ENCODE measurements around the gene BEST4.
A peak's percentile ranks its signal among the peaks of the same experiment; 100 is the strongest.
"Not testable (repeated sequence)": the region's sequence is repeated elsewhere in the genome, so short reads cannot be mapped to it uniquely, and the experiment has no call there.

BEST4 gene

GRCh38 chr1:44788120-44788860 lies at the start of gene BEST4:
Gene BEST4 (minus strand): TSS chr1:44788170. CDS start chr1:44787705, 465 bp downstream.
- no peak for DNase-seq (ENCODE audit: low read depth in 2 of 2)

- DNase-seq (ENCODE audit: low read depth in 2 of 2): peak; percentile 81 to 85
These were observed 48.0 kb upstream of the BEST4 start for GRCh38 chr1:44835738-44836675.

- no peak for DNase-seq (ENCODE audit: low read depth in 2 of 2)
These were observed 46.4 kb upstream of the BEST4 start for GRCh38 chr1:44834328-44834727.

GRCh38 chr1:44832056-44832705 lies 44.2 kb upstream of the BEST4 start:
- DNase-seq (ENCODE audit: low read depth in 2 of 2): no peak

- DNase-seq (ENCODE audit: low read depth in 2 of 2): no peak
These were observed 43.5 kb upstream of the BEST4 start for GRCh38 chr1:44831516-44831915.

GRCh38 chr1:44830900-44831304 lies 42.9 kb upstream of the BEST4 start:
- DNase-seq (ENCODE audit: low read depth in 2 of 2): no peak

- DNase-seq (ENCODE audit: low read depth in 2 of 2): no peak
These were observed 41.8 kb upstream of the BEST4 start for GRCh38 chr1:44829506-44830384.

GRCh38 chr1:44828841-44829440 lies 41.0 kb upstream of the BEST4 start:
- no peak for DNase-seq (ENCODE audit: low read depth in 2 of 2)

- DNase-seq (ENCODE audit: low read depth in 2 of 2): no peak
These were observed 40.2 kb upstream of the BEST4 start for GRCh38 chr1:44828003-44828651.

GRCh38 chr1:44827197-44828002 lies 39.4 kb upstream of the BEST4 start:
- no peak for DNase-seq (ENCODE audit: low read depth in 2 of 2)

GRCh38 chr1:44826375-44827196 lies 38.6 kb upstream of the BEST4 start:
- no peak for DNase-seq (ENCODE audit: low read depth in 2 of 2)

- DNase-seq (ENCODE audit: low read depth in 2 of 2): not testable (repeated sequence)
These were observed 36.4 kb upstream of the BEST4 start for GRCh38 chr1:44824392-44824791.

GRCh38 chr1:44822981-44823451 lies 35.0 kb upstream of the BEST4 start:
- no peak for DNase-seq (ENCODE audit: low read depth in 2 of 2)

- no peak for DNase-seq (ENCODE audit: low read depth in 2 of 2)
These were observed 34.2 kb upstream of the BEST4 start for GRCh38 chr1:44822131-44822701.

GRCh38 chr1:44821240-44821715 lies 33.3 kb upstream of the BEST4 start:
- DNase-seq (ENCODE audit: low read depth in 2 of 2): no peak

- no peak for DNase-seq (ENCODE audit: low read depth in 2 of 2)
These were observed 32.6 kb upstream of the BEST4 start for GRCh38 chr1:44820328-44821239.
